HG02840 (cell line): ENCODE results near the gene CIDEC.
"Not testable (repeated sequence)": the region's sequence is repeated elsewhere in the genome, so short reads cannot be mapped to it uniquely, and the experiment has no call there.

ENCODE experiments used
- ATAC-seq: cut with Tn5 transposase; IDR thresholded peaks from one replicate; pipeline ENCODE4 v1.9.1; 2021; ENCODE audit warnings: mild to moderate bottlenecking, moderate library complexity, moderate number of reproducible peaks; ENCODE audit not compliant: unreplicated experiment, low FRiP score

Gene CIDEC

GRCh38 chr3:9851383-9851782, 28.7 kb downstream of the CIDEC start:
- ATAC-seq, result not testable (repeated sequence)

GRCh38 chr3:9848860-9849259, 31.2 kb downstream of the CIDEC start:
- not testable (repeated sequence) for ATAC-seq

GRCh38 chr3:9847870-9848269, 32.2 kb downstream of the CIDEC start:
- not testable (repeated sequence) for ATAC-seq

GRCh38 chr3:9846931-9847488, 33.0 kb downstream of the CIDEC start:
- no peak for ATAC-seq

GRCh38 chr3:9846231-9846630, 33.8 kb downstream of the CIDEC start:
- ATAC-seq, result no peak

- peak; percentile 96 for ATAC-seq
Observed at GRCh38 chr3:9843715-9844438, 36.2 kb downstream of the CIDEC start, which contains the start of gene RPUSD3. Gene RPUSD3 (minus strand): TSS chr3:9844008. CDS start chr3:9843990, 18 bp downstream.

- no peak for ATAC-seq
Observed at GRCh38 chr3:9841015-9841414, 39.0 kb downstream of the CIDEC start.

- no peak for ATAC-seq
Observed at GRCh38 chr3:9838856-9839255, 41.2 kb downstream of the CIDEC start.

- ATAC-seq, result no peak
Observed at GRCh38 chr3:9837701-9838582, 42.1 kb downstream of the CIDEC start.

GRCh38 chr3:9834520-9835380, 45.3 kb downstream of the CIDEC start:
- no peak for ATAC-seq

GRCh38 chr3:9833078-9833477, 47.0 kb downstream of the CIDEC start:
- ATAC-seq, result no peak

GRCh38 chr3:9831253-9831652, 48.8 kb downstream of the CIDEC start:
- no peak for ATAC-seq

- no peak for ATAC-seq
Observed at GRCh38 chr3:9828801-9829755, 51.0 kb downstream of the CIDEC start.

- no peak for ATAC-seq
Observed at GRCh38 chr3:9826815-9827573, 53.1 kb downstream of the CIDEC start.

GRCh38 chr3:9825451-9826040, 54.5 kb downstream of the CIDEC start:
- no peak for ATAC-seq

GRCh38 chr3:9820946-9821345, 59.1 kb downstream of the CIDEC start:
- ATAC-seq, result no peak

GRCh38 chr3:9820543-9820942, 59.5 kb downstream of the CIDEC start:
- no peak for ATAC-seq
